IPS DF 4.7 (cell line): Measurements from ENCODE around the gene OR10H4.
"Not testable (repeated sequence)": the region's sequence is repeated elsewhere in the genome, so short reads cannot be mapped to it uniquely, and the experiment has no call there.

Experiments used
- DNase-seq: peaks from one replicate; pipeline ENCODE4 v3.0.0-alpha.2; 2013; ENCODE audit warnings: low spot score; ENCODE audit errors: extremely low read depth

OR10H4 gene

DNA sequence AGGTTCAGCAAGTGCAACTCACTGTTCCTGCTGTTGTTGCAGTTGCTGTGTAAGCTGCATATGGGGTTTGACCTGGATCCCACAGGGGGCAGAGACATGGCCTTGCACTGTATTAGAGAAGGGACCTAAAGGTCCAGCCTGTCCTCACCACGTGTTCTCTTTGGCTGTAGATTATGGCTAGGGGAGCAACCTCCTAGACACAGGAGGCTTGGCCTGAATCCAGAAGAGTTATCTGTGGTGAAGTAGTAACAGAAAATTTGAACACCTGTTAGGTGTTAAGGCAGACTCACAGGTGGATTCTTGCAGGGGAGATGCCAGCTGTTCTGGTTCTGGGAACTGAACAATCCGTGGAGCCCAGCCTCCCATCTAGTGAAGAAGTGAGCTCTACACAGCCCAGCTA is 11.0 kb upstream of the OR10H4 start:
- DNase-seq, result no peak

GRCh38 chr19:15944401-15944800 is 4.4 kb upstream of the OR10H4 start:
- no peak for DNase-seq

- no peak for DNase-seq
Measured at GRCh38 chr19:15945301-15945700, 3.5 kb upstream of the OR10H4 start.

DNA sequence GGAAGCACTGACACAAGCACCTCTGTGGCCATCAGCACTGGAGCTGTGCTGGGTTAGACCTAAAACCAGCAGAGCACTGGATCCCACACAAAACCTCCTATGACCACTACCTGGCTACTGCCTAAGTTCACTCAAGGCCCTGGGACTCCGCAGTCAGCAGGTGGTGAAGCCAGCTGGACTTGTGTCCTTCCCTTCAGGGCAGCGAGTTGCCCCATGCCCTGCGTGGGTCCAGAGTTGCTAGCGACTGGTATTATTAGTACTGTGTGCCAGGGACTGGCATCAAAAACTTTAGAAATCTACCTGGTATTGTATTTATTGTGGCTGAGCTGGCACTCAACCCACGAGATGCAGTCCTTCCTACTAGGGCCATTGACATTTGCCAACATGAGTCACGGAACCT is 6.0 kb downstream of the OR10H4 start:
- DNase-seq, result no peak

DNA sequence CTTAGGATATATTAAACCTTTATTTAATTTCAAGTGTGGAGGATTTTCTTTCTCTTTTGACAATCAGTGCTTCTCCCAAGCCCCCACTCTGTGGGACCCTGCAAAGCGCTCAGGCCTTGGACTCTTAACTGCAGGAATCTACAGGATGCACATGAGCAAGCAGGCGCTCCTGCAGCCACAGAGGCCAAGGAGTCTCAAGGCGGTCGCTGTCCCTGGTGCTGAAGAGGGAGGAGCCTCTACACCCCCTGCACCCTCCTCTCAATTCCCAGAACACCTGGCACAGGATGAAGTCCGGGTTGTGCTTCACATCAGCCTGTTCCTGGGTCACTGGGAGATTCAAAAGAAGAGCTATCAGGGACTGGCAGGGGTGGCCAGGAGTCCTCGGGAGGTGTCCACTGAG is 13.5 kb downstream of the OR10H4 start:
- no peak for DNase-seq

- no peak for DNase-seq
Measured at GRCh38 chr19:15964231-15964630, 15.4 kb downstream of the OR10H4 start.

DNA sequence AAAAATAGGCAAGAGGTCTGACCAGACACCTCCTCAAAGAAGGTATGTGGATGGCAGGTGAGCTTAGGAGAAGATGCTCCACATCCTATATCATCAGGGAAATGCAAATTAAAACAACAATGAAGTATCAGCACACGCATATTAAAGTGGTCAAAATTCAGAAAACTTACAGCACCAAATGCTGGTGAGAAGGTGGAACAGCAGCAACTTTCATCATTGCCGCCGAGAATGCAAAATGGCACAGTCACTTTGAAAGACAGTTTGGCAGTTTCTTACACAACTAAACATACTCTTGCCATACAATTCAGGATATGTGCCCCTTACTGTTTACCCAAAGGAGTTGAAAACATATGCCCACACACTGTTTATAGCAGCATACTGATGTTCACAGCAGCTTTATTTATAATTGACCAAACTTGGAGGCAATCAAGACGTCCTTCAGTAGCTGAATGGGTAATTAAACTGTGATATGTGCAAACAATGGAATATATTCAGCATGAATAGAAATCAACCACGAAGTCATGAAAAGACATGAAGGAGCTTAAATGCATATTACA is 22.5 kb downstream of the OR10H4 start:
- no peak for DNase-seq

GRCh38 chr19:15972043-15972442 is 23.2 kb downstream of the OR10H4 start:
- not testable (repeated sequence) for DNase-seq

DNA sequence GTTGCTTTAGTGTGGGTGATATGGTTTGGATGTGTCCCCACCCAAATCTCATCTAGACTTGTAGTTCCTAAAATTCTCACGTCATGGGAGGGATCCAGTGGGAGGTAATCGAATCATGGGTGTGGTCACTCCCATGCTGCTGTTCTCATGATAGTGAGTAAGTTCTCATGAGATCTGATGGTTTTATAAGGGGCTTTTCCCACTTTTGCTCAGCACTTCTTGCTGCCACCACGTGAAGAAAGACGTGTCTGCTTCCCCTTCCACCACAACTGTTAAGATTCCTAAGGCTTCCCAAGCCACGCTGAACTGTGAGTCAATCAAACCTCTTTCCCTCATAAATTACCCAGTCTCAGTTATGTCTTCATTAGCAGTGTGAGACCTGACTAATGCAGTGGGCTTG is 26.0 kb downstream of the OR10H4 start:
- DNase-seq, result no peak

DNA sequence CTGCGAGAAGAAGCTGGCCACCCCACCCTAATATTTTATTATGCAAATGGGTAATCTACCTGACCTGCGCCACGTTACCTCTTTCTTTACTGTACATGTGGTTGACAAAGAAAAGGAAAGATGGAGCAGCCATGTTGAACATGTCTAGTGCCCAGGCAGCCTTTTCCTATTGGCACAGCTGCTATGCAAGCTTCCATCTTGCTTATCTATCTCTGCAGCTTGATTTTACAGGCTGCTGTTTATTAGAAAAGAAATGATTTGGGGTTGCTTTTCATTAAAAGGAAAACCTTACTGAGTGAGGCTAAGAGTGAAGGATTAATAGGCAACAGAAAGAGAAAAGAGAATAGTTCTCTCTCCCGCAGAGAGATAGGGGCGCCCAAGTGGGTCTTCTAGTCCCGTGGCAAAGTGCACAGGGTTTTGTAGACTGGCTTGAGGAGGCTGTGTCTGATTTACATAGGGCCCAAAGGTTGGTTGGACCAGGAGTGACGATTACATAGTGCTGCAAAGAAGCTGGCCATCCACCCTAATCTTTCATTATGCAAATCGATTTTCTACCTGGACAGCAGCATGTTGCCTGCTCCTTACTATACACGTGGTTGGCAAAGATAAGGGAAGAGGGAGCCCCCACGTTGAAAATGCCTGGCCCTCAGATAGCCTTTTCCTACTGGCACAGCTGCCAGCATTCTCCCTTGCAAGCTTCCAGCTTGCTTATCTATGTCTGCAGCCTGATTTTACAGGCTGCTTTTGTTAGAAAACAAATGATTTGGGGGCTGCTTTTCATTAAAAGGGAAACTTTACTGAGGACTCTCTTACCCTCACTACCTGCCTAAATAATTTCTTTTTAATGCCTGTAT is 28.3 kb downstream of the OR10H4 start:
- no peak for DNase-seq

GRCh38 chr19:15977690-15978089 is 28.9 kb downstream of the OR10H4 start:
- no peak for DNase-seq

DNA sequence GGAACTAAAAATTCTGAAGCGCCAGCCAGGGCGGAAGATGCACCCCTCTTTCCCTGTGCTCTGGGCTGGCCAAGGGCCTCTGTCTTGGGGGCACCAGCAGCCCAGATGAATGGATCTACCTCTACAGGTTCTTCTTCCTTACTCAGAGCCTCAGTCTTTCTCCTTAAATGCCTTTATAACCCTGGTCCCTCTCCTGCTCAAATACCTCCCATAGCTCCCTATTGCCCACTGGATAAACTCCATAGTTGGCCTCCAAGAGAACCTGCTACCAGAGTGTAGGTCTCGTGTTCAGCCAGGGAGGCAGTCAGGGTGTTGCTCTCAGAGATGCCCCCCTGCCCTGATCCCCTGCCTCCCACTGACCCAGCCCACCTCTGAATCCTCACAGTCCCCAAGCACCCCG is 30.5 kb downstream of the OR10H4 start:
- DNase-seq, result no peak

- DNase-seq, result not testable (repeated sequence)
Measured at GRCh38 chr19:15985831-15986230, 37.0 kb downstream of the OR10H4 start.

DNA sequence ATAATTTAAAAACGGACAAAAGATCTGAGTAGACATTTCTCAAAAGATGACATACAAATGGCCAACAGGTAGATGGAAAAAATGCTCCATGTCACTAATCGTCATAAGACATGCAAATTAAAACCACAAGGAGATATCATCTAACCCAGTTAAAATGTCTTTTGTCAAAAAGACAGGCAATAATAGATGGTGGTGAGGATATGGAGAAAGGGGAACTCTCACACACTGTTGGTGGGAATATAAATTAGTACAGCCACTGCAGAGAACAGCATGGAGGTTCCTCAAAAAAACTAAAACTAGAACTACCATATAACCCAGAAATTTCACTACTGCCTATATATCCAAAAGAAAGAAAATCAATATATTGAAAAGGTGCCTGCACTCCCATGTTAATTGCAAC is 37.9 kb downstream of the OR10H4 start:
- no peak for DNase-seq

- DNase-seq, result no peak
Measured at GRCh38 chr19:15989889-15990288, 41.1 kb downstream of the OR10H4 start.

DNA sequence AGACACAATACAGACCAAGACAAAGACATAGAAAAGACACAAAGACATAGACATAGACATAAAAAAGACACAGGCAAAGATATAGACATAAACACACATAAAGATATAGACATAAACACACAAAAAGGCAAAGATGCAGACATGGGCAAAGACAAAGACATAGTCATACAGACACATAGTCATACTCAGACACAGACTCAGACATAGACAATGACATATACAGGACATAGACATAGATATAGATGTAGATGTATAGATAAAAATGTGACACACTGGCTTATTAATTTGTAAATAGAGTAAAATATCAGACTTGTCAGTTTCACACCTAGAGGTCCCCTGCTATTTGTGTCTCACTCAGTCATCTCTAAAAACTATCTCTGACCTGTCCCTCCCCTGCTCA is 42.8 kb downstream of the OR10H4 start:
- DNase-seq, result no peak

GRCh38 chr19:15992014-15992413 is 43.2 kb downstream of the OR10H4 start:
- no peak for DNase-seq

- DNase-seq, result no peak
Measured at GRCh38 chr19:15995536-15995935, 46.7 kb downstream of the OR10H4 start.

DNA sequence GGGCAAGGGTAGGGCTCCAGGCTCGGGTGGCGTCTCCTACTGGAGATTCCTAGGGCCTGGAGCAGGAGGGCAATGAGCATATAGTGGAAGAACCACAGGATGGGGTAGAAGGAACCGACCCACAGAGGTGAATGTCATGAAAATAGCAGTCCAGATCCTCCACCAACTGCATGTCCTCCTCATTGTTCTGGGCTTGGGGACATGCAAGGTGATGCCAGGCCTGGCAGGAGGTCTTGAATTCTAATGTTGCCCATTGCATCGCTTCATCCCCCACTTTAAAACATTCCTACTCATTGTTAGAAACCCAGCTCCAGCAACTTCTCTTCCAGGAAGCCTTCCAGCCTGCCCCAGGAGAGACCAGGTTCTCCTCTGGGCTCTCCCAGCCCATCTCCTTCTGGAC is 49.4 kb downstream of the OR10H4 start:
- DNase-seq, result no peak
